GM23338 (cell line): Measurements from ENCODE around the gene PHACTR1. TPM values are rescaled to one million over a fixed set of nuclear protein-coding genes. Genes with fewer than 3 reads are reported as not detected.

Experiments
- ATAC-seq: fragments of 200-7000 bp; cut with Tn5 transposase; 3 replicates; pipeline ENCODE4 v1.9.1; 2020
- DNase-seq: peaks from one replicate; pipeline ENCODE4 v3.0.0-alpha.2; 2015; ENCODE audit warnings: low spot score
- H2AFZ ChIP-seq: fragments of 200-600 bp; sonication (generic); 2 replicates; pipeline ENCODE4 v1.8.0; 2016; ENCODE audit warnings: antibody characterized with exemption, mild to moderate bottlenecking, moderate library complexity
- H3F3A ChIP-seq: fragments of 200-600 bp; sonication (generic); replicated peaks from 2 replicates; pipeline ENCODE4 v1.8.0; 2017; ENCODE audit warnings: antibody characterized with exemption, mixed run types, low read depth
- H3K27ac ChIP-seq: fragments of 200-600 bp; sonication (generic); 2 replicates; pipeline ENCODE4 v1.6.1; 2016; ENCODE audit warnings: low read depth
- H3K27me3 ChIP-seq: fragments of 200-600 bp; sonication (generic); 2 replicates; pipeline ENCODE4 v1.8.0; 2016; ENCODE audit warnings: mild to moderate bottlenecking, mixed run types, moderate library complexity; ENCODE audit not compliant: insufficient read depth
- H3K36me3 ChIP-seq: fragments of 200-600 bp; sonication (generic); 2 replicates; pipeline ENCODE4 v1.8.0; 2016; ENCODE audit warnings: mild to moderate bottlenecking; ENCODE audit not compliant: insufficient read depth
- H3K4me1 ChIP-seq: fragments of 200-600 bp; sonication (generic); 2 replicates; pipeline ENCODE4 v1.8.0; 2016; ENCODE audit warnings: mild to moderate bottlenecking, moderate library complexity; ENCODE audit not compliant: insufficient read depth
- H3K4me2 ChIP-seq: fragments of 200-600 bp; sonication (generic); 2 replicates; pipeline ENCODE4 v1.7.1; 2017; ENCODE audit warnings: mixed run types
- H3K4me3 ChIP-seq: fragments of 200-600 bp; sonication (generic); 2 replicates; pipeline ENCODE4 v1.6.1; 2016; ENCODE audit warnings: mixed run types
- H3K79me2 ChIP-seq: fragments of 200-600 bp; sonication (generic); replicated peaks from 2 replicates; pipeline ENCODE4 v1.8.0; 2017; ENCODE audit warnings: mild to moderate bottlenecking; ENCODE audit not compliant: insufficient read depth
- H3K9me2 ChIP-seq: fragments of 200-600 bp; sonication (generic); 2 replicates; pipeline ENCODE4 v1.8.0; 2017; ENCODE audit not compliant: insufficient read depth
- H4K20me1 ChIP-seq: fragments of 200-600 bp; sonication (generic); replicated peaks from 2 replicates; pipeline ENCODE4 v1.8.0; 2017; ENCODE audit warnings: mild to moderate bottlenecking; ENCODE audit not compliant: insufficient read depth
- H3K27ac Mint-ChIP-seq: 2 replicates; pipeline ENCODE4 v1.8.0; 2020; ENCODE audit warnings: inconsistent platforms, mild to moderate bottlenecking, moderate library complexity, mixed read lengths
- H3K27me3 Mint-ChIP-seq: 3 replicates; pipeline ENCODE4 v1.8.0; 2022; ENCODE audit warnings: low read depth, mild to moderate bottlenecking, moderate library complexity, mixed read lengths, inconsistent platforms; ENCODE audit not compliant: insufficient read depth, poor library complexity
- H3K36me3 Mint-ChIP-seq: 3 replicates; pipeline ENCODE4 v1.8.0; 2021; ENCODE audit warnings: low read depth, mild to moderate bottlenecking, inconsistent platforms, moderate library complexity, mixed read lengths
- H3K4me1 Mint-ChIP-seq: 3 replicates; pipeline ENCODE4 v1.8.0; 2020; ENCODE audit warnings: mild to moderate bottlenecking, inconsistent platforms, mixed read lengths
- H3K4me3 Mint-ChIP-seq: 3 replicates; pipeline ENCODE4 v1.8.0; 2021; ENCODE audit warnings: moderate library complexity, mild to moderate bottlenecking, inconsistent platforms, mixed read lengths
- H3K9me3 Mint-ChIP-seq: 3 replicates; pipeline ENCODE4 v1.8.0; 2020; ENCODE audit warnings: moderate library complexity, mild to moderate bottlenecking, inconsistent platforms, mixed read lengths
- CREB1 ChIP-seq: fragments of 250-450 bp; sonication (Bioruptor Pico); IDR thresholded peaks from 2 replicates; pipeline ENCODE4 v1.5.0; 2020; ENCODE audit warnings: low read depth, mild to moderate bottlenecking, moderate library complexity
- CTCF ChIP-seq, 2 experiments: fragments of 200-600 bp in 1 of 2; sonication (generic) in 1 of 2; conservative IDR thresholded peaks; 2 replicates each; pipeline versions ENCODE4 v1.5.1 to v1.6.1; 2016 to 2017; ENCODE audit warnings: antibody characterized with exemption in 2 of 2, low read depth in 2 of 2, mild to moderate bottlenecking in 2 of 2, moderate library complexity in 1 of 2
- ETS1 ChIP-seq: IDR thresholded peaks from 2 replicates; pipeline ENCODE4 v1.6.1; 2016; ENCODE audit warnings: antibody characterized with exemption
- EZH2 ChIP-seq: fragments of 200-600 bp; sonication (generic); IDR thresholded peaks from one replicate; pipeline ENCODE4 v1.8.0; 2017; ENCODE audit warnings: antibody characterized with exemption, mild to moderate bottlenecking, low read depth; ENCODE audit not compliant: unreplicated experiment
- EZH2phosphoT487 ChIP-seq: fragments of 200-600 bp; sonication (generic); IDR thresholded peaks from one replicate; pipeline ENCODE4 v1.8.1; 2018; ENCODE audit warnings: antibody characterized with exemption; ENCODE audit not compliant: unreplicated experiment
- NANOG ChIP-seq: IDR thresholded peaks from 2 replicates; pipeline ENCODE4 v1.6.1; 2016; ENCODE audit warnings: antibody characterized with exemption, borderline replicate concordance
- POLR2AphosphoS5 ChIP-seq: IDR thresholded peaks from 2 replicates; pipeline ENCODE4 v1.6.1; 2016; ENCODE audit warnings: antibody characterized with exemption, low read depth
- STAT1 ChIP-seq: IDR thresholded peaks from one replicate; pipeline ENCODE4 v1.6.1; 2016; ENCODE audit warnings: antibody characterized with exemption; ENCODE audit not compliant: unreplicated experiment
- ZNF114 ChIP-seq: fragments of 250-450 bp; sonication (Bioruptor Pico); IDR thresholded peaks from 2 replicates; pipeline ENCODE4 v1.5.0; 2020; ENCODE audit warnings: mild to moderate bottlenecking, moderate library complexity
- ZNF462 ChIP-seq: fragments of 250-450 bp; sonication (Bioruptor Pico); IDR thresholded peaks from 2 replicates; pipeline ENCODE4 v1.5.0; 2020; ENCODE audit warnings: mild to moderate bottlenecking, moderate library complexity
- polyA plus RNA-seq: library from polyadenylated mRNA; unstranded; fragments of >200 nt; fragmentation: Nextera tagmentation; extraction: Ambion mirVana; gene quantifications from 2 replicates; pipeline ENCODE4 v1.2.1, GENCODE V29; 2016
- total RNA-seq: library from RNA; depleted of rRNA; stranded (reverse); fragments of >200 nt; shearing (Covaris generic); gene quantifications from 2 replicates; pipeline ENCODE4 v1.2.3, GENCODE V29; 2014

PHACTR1 gene
- total and polyA plus RNA-seq, 2 experiments from 2014 or later: 5.9 to 19.3 TPM

- TF ChIP-seq EZH2 (no peak), CTCF (conservative IDR thresholded peaks at IDR 0.05; ENCODE audit: low read depth in 2 of 2) (peak; percentile 9 to 34; a peak in 2 of 4 replicates)
- ATAC-seq (no peak), DNase-seq (no peak)
- H4K20me1 ChIP-seq: no peaks in the 10 kb centered on the region
- H3K4me2 ChIP-seq: no peak overlapping the region
- Mint-ChIP-seq H3K9me3 (no peaks in the 10 kb centered on the region), H3K4me3 (no peak overlapping the region), H3K27me3 (no peaks in the 10 kb centered on the region), H3K4me1 (no peaks in the 10 kb centered on the region; the same call in 2 of the 3 replicates), H3K27ac (no peak overlapping the region), H3K36me3 (no peaks in the 10 kb centered on the region)
- no peaks in the 10 kb centered on the region for H3K4me1 ChIP-seq
- no peaks in the 10 kb centered on the region for H3K36me3 ChIP-seq
- no peak overlapping the region for H2AFZ ChIP-seq
- no peaks in the 10 kb centered on the region for H3K27me3 ChIP-seq
- no peak overlapping the region for H3K4me3 ChIP-seq
- peaks cover 3% of the 10 kb centered on the region; the same call in 1 of the 2 replicates for H3K9me2 ChIP-seq
- no peak overlapping the region for H3K27ac ChIP-seq
- no peaks in the 10 kb centered on the region for H3F3A ChIP-seq
- no peaks in the 10 kb centered on the region for H3K79me2 ChIP-seq
Observed at GRCh38 chr6:13049666-13050254, 333.2 kb downstream of the PHACTR1 start.

- Histone ChIP-seq H3K4me1 (no peaks in the 10 kb centered on the region), H3K27ac (no peak overlapping the region), H3K4me3 (no peak overlapping the region), H4K20me1 (no peaks in the 10 kb centered on the region), H3K9me2 (peaks cover 3% of the 10 kb centered on the region; the same call in 1 of the 2 replicates), H3F3A (no peaks in the 10 kb centered on the region), H3K4me2 (no peak overlapping the region), H2AFZ (no peak overlapping the region), H3K79me2 (no peaks in the 10 kb centered on the region), H3K36me3 (no peaks in the 10 kb centered on the region), H3K27me3 (no peaks in the 10 kb centered on the region)
- no peak overlapping the region for H3K4me3 Mint-ChIP-seq
- ATAC-seq (no peak), DNase-seq (peak; percentile 3)
- H3K4me1 Mint-ChIP-seq: no peaks in the 10 kb centered on the region
- H3K27ac Mint-ChIP-seq: no peak overlapping the region
- no peaks in the 10 kb centered on the region for H3K9me3 Mint-ChIP-seq
- no peaks in the 10 kb centered on the region for H3K27me3 Mint-ChIP-seq
- H3K36me3 Mint-ChIP-seq: no peaks in the 10 kb centered on the region
- TF ChIP-seq EZH2phosphoT487 (no peak), POLR2AphosphoS5 (no peak), EZH2 (no peak), ZNF462 (CRISPR knock-in tag) (no peak), NANOG (no peak), ETS1 (no peak), CTCF (conservative IDR thresholded peaks at IDR 0.05; ENCODE audit: low read depth in 2 of 2) (no peak), STAT1 (no peak), ZNF114 (CRISPR knock-in tag) (no peak), CREB1 (CRISPR knock-in tag) (no peak)
Observed at GRCh38 chr6:13053006-13053461, 336.5 kb downstream of the PHACTR1 start.
